IPS-NIHi11 (cell line): ENCODE measurements around the gene RAP1GAP2.

ENCODE experiments used
- DNase-seq: peaks from one replicate; pipeline ENCODE4 v3.0.0; 2012; ENCODE audit warnings: mixed read lengths, low spot score

Gene RAP1GAP2

DNA sequence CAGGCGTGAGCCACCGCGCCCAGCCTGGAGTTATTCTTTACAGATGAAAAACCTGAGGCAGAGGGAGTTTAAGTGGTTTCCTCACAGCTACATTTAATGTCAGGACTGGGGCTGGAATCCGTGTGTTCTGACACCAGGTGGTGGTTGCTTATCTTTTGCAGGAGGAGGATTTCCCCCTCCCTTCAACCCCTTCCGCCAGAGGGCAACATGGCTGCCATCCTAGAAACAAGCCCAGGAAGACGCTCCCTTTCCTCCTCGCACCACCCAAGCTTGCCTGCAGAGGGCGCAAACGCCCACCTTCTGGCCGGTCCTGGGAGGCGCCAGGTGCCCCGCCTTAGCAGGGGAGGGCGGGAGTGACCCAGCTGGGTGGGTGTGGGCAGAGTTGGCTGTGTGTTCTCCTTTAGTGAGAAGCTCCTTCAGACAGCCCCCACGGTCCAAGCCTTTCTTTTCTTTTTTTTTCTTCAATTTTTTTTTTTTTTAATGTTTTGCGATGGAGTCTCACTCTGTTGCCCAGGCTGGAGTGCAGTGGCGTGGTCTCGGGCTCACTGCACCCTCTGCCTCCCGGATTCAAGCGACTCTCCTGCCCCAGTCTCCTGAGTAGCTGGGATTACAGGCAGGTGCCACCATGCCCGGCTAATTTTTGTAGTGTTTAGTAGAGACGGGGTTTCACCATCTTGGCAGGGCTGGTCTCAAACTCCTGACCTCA, 9.9 kb upstream of the RAP1GAP2 start:
- DNase-seq, result peak; percentile 96

- no peak for DNase-seq
These were observed 6.5 kb upstream of the RAP1GAP2 start for GRCh38 chr17:2789700-2790099.

DNA sequence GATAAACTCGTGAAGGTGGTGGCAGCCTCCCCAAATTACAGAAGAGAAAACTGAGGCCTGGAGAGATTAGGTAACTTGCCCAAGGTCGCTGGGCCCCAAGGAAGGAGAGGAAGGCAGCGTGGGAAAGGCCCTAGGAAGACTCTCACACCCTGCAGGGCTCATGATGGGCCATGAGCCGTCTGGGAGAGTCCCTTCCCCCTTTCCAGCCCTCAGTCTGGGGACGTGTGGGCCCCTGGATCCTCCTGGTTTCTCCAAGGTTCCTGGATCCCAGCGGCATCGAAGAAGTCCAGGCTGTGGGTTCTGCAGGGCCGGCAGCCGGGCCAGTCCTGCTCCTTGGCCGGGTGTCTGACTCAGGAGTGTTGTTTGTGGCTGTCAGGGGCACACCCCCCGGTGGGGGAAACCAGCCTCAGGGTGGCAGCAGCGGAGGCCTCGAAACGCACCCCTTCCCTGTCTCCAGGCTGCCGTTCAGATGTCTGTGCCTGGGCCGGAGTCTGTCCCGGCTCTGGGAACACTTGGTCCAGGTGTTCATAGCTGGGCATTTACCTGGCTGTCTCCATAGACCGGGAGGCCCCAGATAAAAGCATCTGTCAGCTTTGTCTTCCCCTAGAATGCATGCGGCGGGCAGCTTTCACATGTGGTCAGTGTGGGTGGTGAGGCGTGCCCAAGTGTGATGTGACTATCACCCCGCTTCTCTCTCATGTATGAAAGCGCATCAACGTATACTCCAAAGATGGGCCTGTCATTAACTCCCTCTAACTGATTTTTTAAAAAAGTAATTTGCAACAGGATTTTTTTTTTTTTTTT, 3.7 kb upstream of the RAP1GAP2 start:
- DNase-seq, result no peak

- no peak for DNase-seq
These were observed 2.0 kb upstream of the RAP1GAP2 start for GRCh38 chr17:2794111-2794803.

DNA sequence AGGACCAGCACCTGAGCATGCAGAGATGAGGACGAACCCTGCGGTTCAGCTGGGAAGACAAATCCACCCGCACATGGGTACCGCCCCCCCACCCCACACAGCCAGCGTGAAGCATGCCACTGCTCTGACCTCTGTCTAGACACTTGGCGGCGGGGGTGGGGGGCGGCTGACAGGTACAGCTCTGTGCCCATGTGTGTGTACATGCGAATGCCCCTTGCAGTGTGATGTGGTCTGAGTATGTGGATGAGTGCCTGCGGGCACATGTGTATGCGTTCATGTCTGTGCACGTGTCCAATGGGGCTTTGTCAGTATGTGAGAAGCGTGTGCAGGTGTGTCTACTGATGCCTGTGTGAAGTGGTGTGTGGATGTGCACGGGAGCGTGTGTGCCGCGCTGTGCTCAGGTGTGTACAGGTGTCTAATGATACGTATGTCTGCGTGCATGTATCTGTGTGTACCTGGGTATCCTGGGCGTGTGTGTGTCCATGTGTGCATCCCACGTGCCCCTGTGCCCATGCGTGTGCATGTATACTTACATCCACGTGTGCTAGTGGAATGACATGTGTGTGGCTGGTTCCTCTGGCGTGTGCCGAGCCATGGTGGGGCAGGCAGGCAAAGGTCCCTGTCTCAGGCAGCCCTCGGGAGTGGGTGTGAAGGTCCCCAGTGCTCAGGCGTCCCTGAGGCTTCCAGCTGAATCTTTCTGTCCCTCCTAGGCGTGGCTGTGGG, 636 bp upstream of the RAP1GAP2 start:
- no peak for DNase-seq

GRCh38 chr17:2797226-2797625, 988 bp downstream of the RAP1GAP2 start:
- DNase-seq, result no peak

DNA sequence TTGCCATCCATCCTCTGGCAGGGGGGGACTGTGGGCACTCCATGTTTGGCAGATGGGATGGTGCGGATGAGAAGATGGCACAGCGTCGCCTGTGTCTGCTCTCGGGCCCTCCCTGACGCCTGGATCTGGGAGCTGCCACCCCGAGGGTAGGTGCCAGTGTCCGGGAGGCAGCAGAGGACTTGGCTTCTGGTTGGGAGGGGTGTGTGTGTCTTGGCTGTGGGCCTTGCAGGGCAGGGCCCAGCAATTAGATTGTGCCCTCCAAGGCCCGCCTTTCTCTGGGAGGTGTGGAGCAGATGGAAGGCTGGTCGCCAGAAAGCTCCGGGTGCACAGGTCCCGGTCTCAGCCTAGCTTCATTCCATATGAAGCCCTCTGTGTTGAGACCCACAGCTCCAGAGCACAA, 1.4 kb downstream of the RAP1GAP2 start:
- DNase-seq, result no peak

GRCh38 chr17:2798188-2798587, 1.9 kb downstream of the RAP1GAP2 start:
- no peak for DNase-seq

- peak; percentile 89 for DNase-seq
These were observed 2.4 kb downstream of the RAP1GAP2 start for GRCh38 chr17:2798678-2799077.

DNA sequence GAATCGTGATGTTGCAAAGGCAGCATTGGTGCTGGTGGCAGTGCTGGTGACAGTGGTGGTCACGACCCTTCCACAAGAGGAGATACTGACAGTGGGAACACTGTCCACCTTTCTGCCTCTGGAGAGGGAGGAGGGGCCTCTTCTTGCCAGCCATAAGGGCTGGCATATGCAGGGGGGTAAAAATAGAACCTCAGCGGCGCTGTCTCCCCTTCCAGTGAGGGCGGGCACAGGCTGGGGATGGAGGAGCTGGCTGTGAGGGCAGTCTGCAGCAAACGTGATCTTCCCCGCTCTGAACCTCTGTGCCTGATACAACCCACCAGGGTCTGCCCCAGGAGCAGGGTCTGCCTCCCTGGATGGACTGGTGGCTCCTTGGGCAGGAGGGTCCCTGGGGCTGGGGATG, 3.4 kb downstream of the RAP1GAP2 start:
- no peak for DNase-seq

GRCh38 chr17:2800367-2800766, 4.1 kb downstream of the RAP1GAP2 start:
- DNase-seq, result no peak

DNA sequence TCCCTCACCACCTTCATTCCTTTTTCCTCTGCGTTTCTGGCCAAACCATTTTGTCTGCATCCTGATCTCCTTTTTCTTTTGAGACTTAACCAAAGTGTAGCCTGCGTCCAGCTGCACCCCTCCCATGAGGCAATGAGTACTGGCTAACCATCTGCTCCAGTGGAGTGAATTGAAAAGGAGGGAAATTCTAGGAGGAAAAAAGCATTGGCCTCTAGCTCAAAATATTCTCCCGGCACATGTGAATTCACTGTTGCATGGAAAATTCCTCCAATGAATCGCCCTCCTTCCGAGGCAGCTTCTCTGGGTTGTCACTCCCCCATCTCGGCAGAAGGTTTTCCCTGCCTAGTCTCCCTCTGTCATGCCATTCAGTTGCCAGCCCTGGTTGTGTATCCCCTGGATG, 5.6 kb downstream of the RAP1GAP2 start:
- no peak for DNase-seq

DNA sequence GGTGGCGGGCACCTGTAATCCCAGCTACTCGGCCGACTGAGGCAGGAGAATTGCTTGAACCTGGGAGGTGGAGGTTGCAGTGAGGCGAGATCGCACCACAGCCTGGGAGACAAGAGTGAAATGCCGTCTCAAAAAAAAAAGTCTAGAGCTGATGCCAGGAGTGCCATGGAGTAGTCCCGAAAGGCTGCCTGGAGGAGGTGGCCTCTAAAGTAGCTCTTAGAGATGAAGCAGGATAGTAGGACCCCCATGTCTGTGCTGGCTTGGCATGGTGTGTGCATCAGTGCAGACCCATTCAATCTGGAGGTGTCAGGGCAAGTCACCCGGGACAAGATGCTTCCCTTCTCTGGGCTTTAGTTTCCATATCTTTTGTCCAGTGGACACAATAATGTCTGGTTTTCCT, 6.3 kb downstream of the RAP1GAP2 start:
- no peak for DNase-seq

DNA sequence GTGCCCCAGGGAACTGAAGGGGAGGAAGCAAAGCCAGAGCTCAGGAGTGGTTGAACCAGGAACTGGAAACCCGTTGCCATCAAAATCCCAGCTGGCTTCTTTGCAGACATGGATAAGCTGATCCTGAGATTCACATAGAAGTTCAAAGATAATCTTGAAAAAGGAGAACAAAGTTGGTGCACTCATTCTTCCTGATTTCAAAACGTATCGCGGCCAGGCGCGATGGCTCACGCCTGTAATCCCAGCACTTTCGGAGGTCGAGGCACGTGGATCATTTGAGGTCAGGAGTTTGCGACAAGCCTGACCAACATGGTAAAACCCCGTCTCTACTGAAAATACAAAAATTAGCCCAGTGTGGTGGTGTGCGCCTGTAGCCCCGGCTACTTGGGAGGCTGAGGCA, 7.1 kb downstream of the RAP1GAP2 start:
- no peak for DNase-seq

GRCh38 chr17:2803971-2804370, 7.7 kb downstream of the RAP1GAP2 start:
- DNase-seq, result no peak

DNA sequence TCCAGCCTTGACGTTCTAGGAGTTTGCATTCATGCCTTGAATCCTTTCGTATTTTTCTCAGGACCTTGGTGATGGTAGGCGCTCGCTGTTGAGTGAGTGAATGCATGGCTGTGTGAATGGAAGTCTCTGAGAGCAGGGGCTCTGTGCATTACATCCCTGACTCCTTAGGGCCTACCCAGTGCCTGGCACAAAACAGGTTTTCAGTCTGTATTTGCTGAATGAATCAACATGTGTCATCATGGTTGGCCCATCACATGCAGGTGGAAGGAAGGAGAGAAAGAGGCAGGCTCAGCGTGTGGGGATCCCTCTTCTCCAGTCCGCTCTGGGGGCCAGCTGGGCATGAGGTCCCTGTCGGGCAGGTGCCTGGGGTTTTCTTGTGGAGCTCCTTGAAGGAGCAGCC, 8.7 kb downstream of the RAP1GAP2 start:
- DNase-seq, result no peak

DNA sequence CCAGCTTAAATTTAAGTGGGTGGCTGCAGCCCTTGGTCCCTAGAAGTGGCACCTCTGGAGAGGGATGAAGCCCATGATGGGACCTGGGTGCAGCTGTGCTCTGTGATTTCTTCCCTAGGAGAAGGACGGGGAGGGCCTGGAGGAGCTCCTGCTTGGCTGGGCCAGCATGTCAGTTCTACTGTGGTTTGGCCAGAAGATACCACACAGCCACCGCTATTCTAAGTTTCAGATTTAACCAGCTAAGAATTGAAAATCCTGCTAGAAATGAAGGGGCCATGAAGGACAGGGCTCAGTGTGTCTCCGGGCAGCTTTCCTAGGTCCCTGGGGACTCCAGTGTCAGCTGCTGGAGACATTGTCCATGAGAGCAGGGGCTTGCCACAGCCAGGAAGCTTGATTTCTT, 9.7 kb downstream of the RAP1GAP2 start:
- DNase-seq, result no peak

GRCh38 chr17:2808367-2809335, 12.4 kb downstream of the RAP1GAP2 start:
- no peak for DNase-seq

DNA sequence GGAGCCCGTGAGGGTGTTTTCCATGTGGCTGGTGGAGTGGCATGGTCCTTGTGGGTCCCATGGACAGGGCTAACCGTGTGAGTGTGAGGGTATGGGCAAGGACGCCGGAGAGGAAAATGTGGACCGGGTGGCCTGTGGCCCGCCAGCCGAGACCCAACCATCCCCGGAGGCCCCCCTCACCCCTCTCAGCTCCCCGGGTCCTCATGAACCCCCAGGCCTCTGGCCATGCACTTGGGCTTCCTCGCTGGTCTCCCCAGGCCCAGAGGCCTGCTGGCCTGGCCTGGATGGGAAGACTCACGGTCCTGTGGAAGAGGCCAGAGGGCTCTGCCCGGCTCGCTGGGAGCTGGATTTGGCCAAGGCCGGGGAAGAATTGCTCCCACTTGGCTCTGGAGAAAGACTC, 13.1 kb downstream of the RAP1GAP2 start:
- DNase-seq, result no peak

GRCh38 chr17:2814049-2814448, 17.8 kb downstream of the RAP1GAP2 start:
- no peak for DNase-seq
